ENCODE data around the gene CDC42BPB. TPM values are rescaled to one million over a fixed set of nuclear protein-coding genes. Genes with fewer than 3 reads are reported as not detected.

The CDC42BPB gene
- polyA plus RNA-seq, 1 of the 3 experiments (the other 2 are of a cell fraction), result 61.6 TPM

GRCh38 chr14:102951034-102951433 lies 106.3 kb downstream of the CDC42BPB start:
- no peaks in the 10 kb centered on the region for H3K9me3 ChIP-seq
- no peak overlapping the region for H3K9ac ChIP-seq
- no peaks in the 10 kb centered on the region for H3K9me2 ChIP-seq
- no peak overlapping the region for H2AFZ ChIP-seq (ENCODE audit: low read depth)
- 93% methylated on average over 10 of the region's 10 CpGs for WGBS (ENCODE audit: low lambda C conversion rate)
- peaks cover 3 to 6% of the 10 kb centered on the region in 2 experiments; a peak in 1 of 4 replicates for H3K4me1 ChIP-seq (ENCODE audit: control insufficient read depth in 1 of 2, insufficient read depth in 2 of 2, low read depth in 1 of 2, low read length in 1 of 2)
- POLR2A ChIA-PET, result no interaction called here
- H3K27me3 ChIP-seq (ENCODE audit: insufficient read depth), result no peaks in the 10 kb centered on the region
- CTCF ChIA-PET, result interaction anchor here (1.6 kb wide), 1 partner anchor 10 kb away, joined by 3 read pairs; no protein-coding TSS in a partner anchor
- no peak overlapping the region for H3K4me2 ChIP-seq
- no peaks in the 10 kb centered on the region for H3K79me2 ChIP-seq (ENCODE audit: insufficient read depth)
- peaks cover 53 to 85% of the 10 kb centered on the region in 2 experiments for H3K36me3 ChIP-seq (replicated peaks in 1 of 2; ENCODE audit: control insufficient read depth in 1 of 2, insufficient read depth in 2 of 2, low read length in 1 of 2)
- H3K27ac ChIP-seq (ENCODE audit: low read depth in 2 of 2, low read length in 1 of 2), result no peak overlapping the region
- H3K4me3 ChIP-seq (ENCODE audit: low read depth in 2 of 2, low read length in 1 of 2), result no peak overlapping the region
- TF ChIP-seq CTCF (IDR thresholded peaks at IDR 0.05), result no peak
- no peak for TF ChIP-seq RXRA (IDR thresholded peaks at IDR 0.05; ENCODE audit: borderline replicate concordance, low read depth)
- no peak for TF ChIP-seq YY1 (IDR thresholded peaks at IDR 0.05; ENCODE audit: low read depth)
- no peak for TF ChIP-seq CHD2 (IDR thresholded peaks at IDR 0.05; ENCODE audit: low read length, partially characterized antibody)
- TF ChIP-seq EP300 (IDR thresholded peaks at IDR 0.05; ENCODE audit: borderline replicate concordance in 1 of 2, low read depth in 1 of 2, low read length in 1 of 2), result no peak
- TF ChIP-seq USF2 (IDR thresholded peaks at IDR 0.05; ENCODE audit: borderline replicate concordance, low read depth, low read length), result no peak
- no peak for TF ChIP-seq SIN3A (IDR thresholded peaks at IDR 0.05; ENCODE audit: borderline replicate concordance, low read depth, low read length)
- TF ChIP-seq EZH2phosphoT487 (IDR thresholded peaks at IDR 0.05; ENCODE audit: borderline replicate concordance, low read depth), result no peak
- TF ChIP-seq MXI1 (IDR thresholded peaks at IDR 0.05; ENCODE audit: low read depth, low read length), result no peak
- no peak for TF ChIP-seq FOXM1 (IDR thresholded peaks at IDR 0.05; ENCODE audit: low read depth)
- no peak for TF ChIP-seq TCF12 (IDR thresholded peaks at IDR 0.05)
- TF ChIP-seq NRF1 (IDR thresholded peaks at IDR 0.05; ENCODE audit: low read depth, low read length), result no peak
- no peak for TF ChIP-seq FOXJ3 (CRISPR knock-in tag; IDR thresholded peaks at IDR 0.05)
- no peak for TF ChIP-seq SMC3 (IDR thresholded peaks at IDR 0.05; ENCODE audit: low read depth, low read length)
- no peak for TF ChIP-seq GATA2 (CRISPR knock-in tag; IDR thresholded peaks at IDR 0.05)
- TF ChIP-seq REST (IDR thresholded peaks at IDR 0.05; ENCODE audit: low read depth, low read length), result no peak
- TF ChIP-seq RAD21 (IDR thresholded peaks at IDR 0.05; ENCODE audit: low read length), result no peak
- TF ChIP-seq RCOR1 (IDR thresholded peaks at IDR 0.05; ENCODE audit: low read length), result no peak
- no peak for TF ChIP-seq NFIC (IDR thresholded peaks at IDR 0.05; ENCODE audit: borderline replicate concordance)
- TF ChIP-seq JUND (IDR thresholded peaks at IDR 0.05), result no peak
- no peaks in the 10 kb centered on the region for H4K20me1 ChIP-seq (ENCODE audit: insufficient read depth)
- no peak for DNase-seq
- H3F3A ChIP-seq (replicated peaks; ENCODE audit: insufficient read depth), result no peaks in the 10 kb centered on the region
